K562 (cell line): Measurements from ENCODE around the gene CERS5. TPM values are rescaled to one million over a fixed set of nuclear protein-coding genes. Genes with fewer than 3 reads are reported as not detected.

Experiments used
- CCAR2 ChIP-seq: fragments of 200-400 bp; formaldehyde crosslinking; IDR thresholded peaks from 2 replicates; pipeline ENCODE4 v1.6.1; 2017; ENCODE audit warnings: mild to moderate bottlenecking, low read depth, low read length
- E2F8 ChIP-seq: fragments of 450-650 bp; IDR thresholded peaks from 2 replicates; pipeline ENCODE4 v1.7.1; 2018; ENCODE audit warnings: mild to moderate bottlenecking, low read depth; ENCODE audit not compliant: partially characterized antibody
- FUS ChIP-seq: fragments of 200-400 bp; formaldehyde crosslinking; optimal IDR thresholded peaks from 2 replicates; pipeline ENCODE3; 2017; ENCODE audit warnings: low read depth, low read length
- GABPB1 ChIP-seq: sonication (generic); formaldehyde crosslinking; IDR thresholded peaks from 2 replicates; pipeline ENCODE4 v1.8.0; 2022; ENCODE audit warnings: mild to moderate bottlenecking, missing genetic modification reagents
- MBD2 ChIP-seq: sonication (generic); IDR thresholded peaks from 2 replicates; pipeline ENCODE4 v1.6.1; 2016; ENCODE audit warnings: low read depth, borderline replicate concordance
- NCOA2 ChIP-seq, 2 experiments: fragments of 450-650 bp; IDR thresholded peaks; 2 replicates each; pipeline ENCODE4 v1.6.1; 2018; ENCODE audit warnings: mild to moderate bottlenecking in 2 of 2, moderate library complexity in 1 of 2; ENCODE audit not compliant: partially characterized antibody in 2 of 2
- NCOA6 ChIP-seq: fragments of 450-650 bp; IDR thresholded peaks from 2 replicates; pipeline ENCODE4 v1.6.1; 2017; ENCODE audit warnings: mild to moderate bottlenecking
- NFRKB ChIP-seq: fragments of 450-650 bp; IDR thresholded peaks from 2 replicates; pipeline ENCODE4 v1.6.1; 2016; ENCODE audit warnings: low read depth
- NFYB ChIP-seq: IDR thresholded peaks from 2 replicates; pipeline ENCODE4 v1.6.1; 2011; ENCODE audit warnings: mild to moderate bottlenecking, moderate library complexity; ENCODE audit not compliant: insufficient read length; ENCODE audit errors: extremely low read depth
- NR4A1 ChIP-seq, 2 experiments: fragments of 250-450 bp in 1 of 2; fragments of 450-650 bp in 1 of 2; sonication (Bioruptor Pico) in 1 of 2; IDR thresholded peaks; 2 replicates each; pipeline versions ENCODE4 v1.4.0 to v1.6.1; 2016 to 2020; ENCODE audit warnings: mild to moderate bottlenecking in 2 of 2, missing compliant biosample characterization in 1 of 2, missing genetic modification characterization in 1 of 2, moderate library complexity in 1 of 2
- RAD21 ChIP-seq, 2 experiments: fragments of 250-450 bp in 1 of 2; fragments of 450-650 bp in 1 of 2; sonication (Bioruptor Pico) in 1 of 2; formaldehyde crosslinking in 1 of 2; IDR thresholded peaks in 1 of 2; conservative IDR thresholded peaks in 1 of 2; 2 replicates each; pipeline versions ENCODE4 v1.4.0 to v1.8.0; 2020 to 2022; ENCODE audit warnings: mild to moderate bottlenecking in 2 of 2, moderate library complexity in 1 of 2
- SMAD4 ChIP-seq: fragments of 250-450 bp; sonication (Bioruptor Pico); conservative IDR thresholded peaks from 2 replicates; pipeline ENCODE4 v1.8.0; 2021; ENCODE audit warnings: inconsistent platforms, mild to moderate bottlenecking, moderate library complexity
- STAG1 ChIP-seq: sonication (generic); formaldehyde crosslinking; IDR thresholded peaks from 2 replicates; pipeline ENCODE4 v1.5.0; 2020; ENCODE audit warnings: missing genetic modification reagents, borderline replicate concordance
- USF1 ChIP-seq: sonication (generic); formaldehyde crosslinking; IDR thresholded peaks from 2 replicates; pipeline ENCODE4 v1.9.0; 2022; ENCODE audit warnings: mild to moderate bottlenecking, missing genetic modification reagents
- ZFP30 ChIP-seq: fragments of 250-450 bp; sonication (Bioruptor Pico); IDR thresholded peaks from 2 replicates; pipeline ENCODE4 v1.8.0; 2022; ENCODE audit warnings: moderate library complexity, mild to moderate bottlenecking, inconsistent platforms, borderline replicate concordance
- ZNF217 ChIP-seq: sonication (generic); formaldehyde crosslinking; IDR thresholded peaks from 2 replicates; pipeline ENCODE4 v1.8.0; 2022; ENCODE audit warnings: mild to moderate bottlenecking, missing genetic modification reagents
- ZNF324 ChIP-seq: fragments of 250-450 bp; sonication (Bioruptor Pico); IDR thresholded peaks from 2 replicates; pipeline ENCODE4 v1.4.0; 2020; ENCODE audit warnings: mild to moderate bottlenecking
- polyA plus RNA-seq, 8 experiments: library from polyadenylated mRNA; depleted of rRNA in 4 of 8; stranded (reverse) in 5 of 8; unstranded in 3 of 8; fragments of >200 nt; fragmentation: Nextera tagmentation in 2 of 8; fragmentation: Illumina TruSeq in 1 of 8; extraction: Ambion mirVana in 2 of 8; extraction: Trizol in 1 of 8; gene quantifications; 2 replicates each; pipeline versions ENCODE4 v1.2.1 to v1.2.3, GENCODE V29; 2011 to 2014; ENCODE audit warnings: inconsistent platforms in 1 of 8, missing spikeins in 1 of 8
- total RNA-seq, 7 experiments: library from RNA; depleted of rRNA in 6 of 7; stranded (reverse); fragments of >200 nt in 6 of 7; fragmentation: Illumina TruSeq in 2 of 7; extraction: Trizol in 2 of 7; gene quantifications; 2 replicates each; pipeline versions ENCODE4 v1.2.1 to v1.2.3, GENCODE V29; 2011 to 2021; ENCODE audit warnings: low replicate concordance in 1 of 7
- TF ChIP-seq, protein P1 (sequence below): fragments of 250-450 bp; sonication (Bioruptor Pico); IDR thresholded peaks from 2 replicates; pipeline ENCODE4 v1.5.0; 2020; ENCODE audit warnings: mild to moderate bottlenecking, borderline replicate concordance
- TF ChIP-seq, protein P2 (sequence below), 2 experiments: fragments of 450-650 bp; conservative IDR thresholded peaks; 2 replicates each; pipeline ENCODE4 v1.6.1; 2017; ENCODE audit warnings: mild to moderate bottlenecking in 2 of 2, moderate library complexity in 2 of 2

The CERS5 gene
- total and polyA plus RNA-seq, 9 of the 15 experiments (the other 6 are each of a cell fraction or from before 2014, with no cell fraction given), result 6.1 to 47.5 (median 17.8) TPM

DNA sequence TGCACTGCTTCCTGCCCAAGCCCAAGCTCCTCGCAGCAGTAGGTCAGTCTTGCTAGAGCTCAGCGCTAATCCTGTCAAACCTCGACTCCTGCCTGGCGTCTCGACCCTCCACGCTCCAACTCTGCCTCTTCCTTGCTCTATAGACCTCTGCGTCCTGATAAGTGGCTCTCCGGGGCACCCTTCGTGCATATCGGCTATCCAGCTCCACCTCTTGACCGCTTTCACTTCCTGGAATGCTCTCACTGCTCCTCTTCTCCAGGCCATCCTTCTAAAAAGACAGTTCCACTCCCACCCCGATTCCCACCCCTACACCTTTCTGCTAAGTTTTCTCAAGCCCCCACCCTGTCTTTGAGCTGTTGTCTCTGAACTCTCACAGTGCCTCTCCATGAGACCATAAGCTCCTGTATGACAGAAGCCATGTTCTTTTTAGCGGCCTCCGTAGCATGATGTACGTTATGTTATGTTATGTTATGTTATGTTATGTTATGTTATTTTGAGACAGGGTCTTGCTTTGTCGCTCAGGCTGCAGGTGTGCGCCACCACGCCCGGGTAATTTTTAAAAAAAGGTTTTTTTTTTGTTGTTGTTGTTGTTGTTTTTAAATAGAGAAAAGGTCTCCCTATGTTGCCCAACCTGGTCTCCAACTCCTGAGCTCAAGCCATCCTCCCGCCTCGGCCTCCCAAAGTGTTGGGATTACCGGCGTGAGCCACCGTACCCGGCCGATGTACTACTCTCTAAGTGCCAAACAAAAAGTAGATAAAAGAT, 54.5 kb downstream of the CERS5 start (continued):
- TF ChIP-seq E2F8 (no peak), NCOA6 (no peak), ZNF217 (CRISPR knock-in tag) (no peak), NFYB (no peak), USF1 (CRISPR knock-in tag) (no peak), NFRKB (no peak; the same call in 1 of the 2 replicates), SMAD4 (CRISPR knock-in tag) (no peak), FUS (no peak), NCOA2 (IDR thresholded peaks at IDR 0.05; ENCODE audit: partially characterized antibody in 2 of 2) (no peak), GABPB1 (no peak), STAG1 (CRISPR knock-in tag) (no peak), MBD2 (no peak), RAD21 (CRISPR knock-in tag; conservative IDR thresholded peaks at IDR 0.05 in 1 of 2, IDR thresholded peaks at IDR 0.05 in 1 of 2) (peak in 1 of 2 experiments; percentile 11; a peak in 1 of 4 replicates), ZNF324 (CRISPR knock-in tag) (no peak), ZFP30 (no peak), NR4A1 (CRISPR knock-in tag; IDR thresholded peaks at IDR 0.05) (no peak), NR4A1 (tag; IDR thresholded peaks at IDR 0.05) (no peak), CCAR2 (no peak)
- TF ChIP-seq, protein P1, sequence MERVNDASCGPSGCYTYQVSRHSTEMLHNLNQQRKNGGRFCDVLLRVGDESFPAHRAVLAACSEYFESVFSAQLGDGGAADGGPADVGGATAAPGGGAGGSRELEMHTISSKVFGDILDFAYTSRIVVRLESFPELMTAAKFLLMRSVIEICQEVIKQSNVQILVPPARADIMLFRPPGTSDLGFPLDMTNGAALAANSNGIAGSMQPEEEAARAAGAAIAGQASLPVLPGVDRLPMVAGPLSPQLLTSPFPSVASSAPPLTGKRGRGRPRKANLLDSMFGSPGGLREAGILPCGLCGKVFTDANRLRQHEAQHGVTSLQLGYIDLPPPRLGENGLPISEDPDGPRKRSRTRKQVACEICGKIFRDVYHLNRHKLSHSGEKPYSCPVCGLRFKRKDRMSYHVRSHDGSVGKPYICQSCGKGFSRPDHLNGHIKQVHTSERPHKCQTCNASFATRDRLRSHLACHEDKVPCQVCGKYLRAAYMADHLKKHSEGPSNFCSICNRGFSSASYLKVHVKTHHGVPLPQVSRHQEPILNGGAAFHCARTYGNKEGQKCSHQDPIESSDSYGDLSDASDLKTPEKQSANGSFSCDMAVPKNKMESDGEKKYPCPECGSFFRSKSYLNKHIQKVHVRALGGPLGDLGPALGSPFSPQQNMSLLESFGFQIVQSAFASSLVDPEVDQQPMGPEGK, result no peak
- TF ChIP-seq, protein P2, sequence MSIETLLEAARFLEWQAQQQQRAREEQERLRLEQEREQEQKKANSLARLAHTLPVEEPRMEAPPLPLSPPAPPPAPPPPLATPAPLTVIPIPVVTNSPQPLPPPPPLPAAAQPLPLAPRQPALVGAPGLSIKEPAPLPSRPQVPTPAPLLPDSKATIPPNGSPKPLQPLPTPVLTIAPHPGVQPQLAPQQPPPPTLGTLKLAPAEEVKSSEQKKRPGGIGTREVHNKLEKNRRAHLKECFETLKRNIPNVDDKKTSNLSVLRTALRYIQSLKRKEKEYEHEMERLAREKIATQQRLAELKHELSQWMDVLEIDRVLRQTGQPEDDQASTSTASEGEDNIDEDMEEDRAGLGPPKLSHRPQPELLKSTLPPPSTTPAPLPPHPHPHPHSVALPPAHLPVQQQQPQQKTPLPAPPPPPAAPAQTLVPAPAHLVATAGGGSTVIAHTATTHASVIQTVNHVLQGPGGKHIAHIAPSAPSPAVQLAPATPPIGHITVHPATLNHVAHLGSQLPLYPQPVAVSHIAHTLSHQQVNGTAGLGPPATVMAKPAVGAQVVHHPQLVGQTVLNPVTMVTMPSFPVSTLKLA (conservative IDR thresholded peaks at IDR 0.05), result no peak
